H9 (cell line): ENCODE measurements around the gene TUFT1. TPM values are rescaled to one million over a fixed set of nuclear protein-coding genes. Genes with fewer than 3 reads are reported as not detected.

Experiments used
- DNase-seq: peaks from one replicate; pipeline ENCODE4 v3.0.0-alpha.2; 2017
- H2AFZ ChIP-seq: one replicate; pipeline ENCODE4 v1.6.1; 2013; ENCODE audit warnings: mild to moderate bottlenecking, low read length, control low read depth, moderate library complexity
- H2AK5ac ChIP-seq: 2 replicates; pipeline ENCODE4 v1.6.1; 2013; ENCODE audit warnings: low read length, control low read depth, mixed read lengths; ENCODE audit not compliant: insufficient read length
- H2BK120ac ChIP-seq: one replicate; pipeline ENCODE4 v1.6.1; 2013; ENCODE audit warnings: low read depth, mild to moderate bottlenecking, low read length, control low read depth, inconsistent platforms; ENCODE audit not compliant: poor library complexity, severe bottlenecking
- H2BK12ac ChIP-seq: 2 replicates; pipeline ENCODE4 v1.6.1; 2013; ENCODE audit warnings: low read length, control low read depth, mixed read lengths, low read depth; ENCODE audit not compliant: insufficient read length
- H2BK15ac ChIP-seq: 2 replicates; pipeline ENCODE4 v1.6.1; 2013; ENCODE audit warnings: low read depth, low read length, control low read depth
- H2BK20ac ChIP-seq: one replicate; pipeline ENCODE4 v1.6.1; 2013; ENCODE audit warnings: low read depth, mild to moderate bottlenecking, low read length, control low read depth, inconsistent platforms; ENCODE audit not compliant: poor library complexity, severe bottlenecking
- H2BK5ac ChIP-seq: 2 replicates; pipeline ENCODE4 v1.6.1; 2013; ENCODE audit warnings: low read length, control low read depth, mixed read lengths; ENCODE audit not compliant: insufficient read length
- H3K14ac ChIP-seq: 2 replicates; pipeline ENCODE4 v1.6.1; 2013; ENCODE audit warnings: low read length, control low read depth; ENCODE audit not compliant: insufficient read depth
- H3K18ac ChIP-seq: 2 replicates; pipeline ENCODE4 v1.6.1; 2013; ENCODE audit warnings: low read depth, mild to moderate bottlenecking, mixed read lengths, low read length, control low read depth; ENCODE audit not compliant: insufficient read length
- H3K23ac ChIP-seq: 2 replicates; pipeline ENCODE4 v1.6.1; 2013; ENCODE audit warnings: low read length, control low read depth, mixed read lengths, low read depth; ENCODE audit not compliant: insufficient read length
- H3K23me2 ChIP-seq: 2 replicates; pipeline ENCODE4 v1.6.1; 2013; ENCODE audit warnings: low read depth, mild to moderate bottlenecking, mixed read lengths, low read length, control low read depth; ENCODE audit not compliant: insufficient read length, poor library complexity, severe bottlenecking
- H3K27ac ChIP-seq: 2 replicates; pipeline ENCODE4 v1.5.1; 2013; ENCODE audit warnings: low read length, control low read depth, mixed read lengths, low read depth; ENCODE audit not compliant: insufficient read length
- H3K27me3 ChIP-seq: 2 replicates; pipeline ENCODE4 v1.6.1; 2013; ENCODE audit warnings: low read length, control low read depth, inconsistent platforms; ENCODE audit not compliant: insufficient read depth
- H3K4ac ChIP-seq: 2 replicates; pipeline ENCODE4 v1.6.1; 2013; ENCODE audit warnings: low read depth, mild to moderate bottlenecking, control low read depth, inconsistent platforms, low read length, moderate library complexity
- H3K4me1 ChIP-seq: 2 replicates; pipeline ENCODE4 v1.6.1; 2013; ENCODE audit warnings: low read length, control low read depth, inconsistent platforms; ENCODE audit not compliant: insufficient read depth
- H3K4me2 ChIP-seq: 2 replicates; pipeline ENCODE4 v1.6.1; 2013; ENCODE audit warnings: low read length, control low read depth, mixed read lengths; ENCODE audit not compliant: insufficient read length, insufficient read depth
- H3K56ac ChIP-seq: 2 replicates; pipeline ENCODE4 v1.6.1; 2013; ENCODE audit warnings: low read depth, mild to moderate bottlenecking, mixed read lengths, low read length, control low read depth; ENCODE audit not compliant: insufficient read length
- H3K79me1 ChIP-seq: 2 replicates; pipeline ENCODE4 v1.6.1; 2013; ENCODE audit warnings: low read depth, mild to moderate bottlenecking, moderate library complexity, low read length, control low read depth, inconsistent platforms; ENCODE audit not compliant: insufficient read depth, poor library complexity, severe bottlenecking
- H3K79me2 ChIP-seq: 2 replicates; pipeline ENCODE4 v1.6.1; 2013; ENCODE audit warnings: low read length, control low read depth, inconsistent platforms; ENCODE audit not compliant: insufficient read depth
- H3K9ac ChIP-seq: 2 replicates; pipeline ENCODE4 v1.6.1; 2013; ENCODE audit warnings: low read length, control low read depth, mixed read lengths; ENCODE audit not compliant: insufficient read length; ENCODE audit errors: extremely low read depth
- H3K9me3 ChIP-seq: one replicate; pipeline ENCODE4 v1.6.1; 2013; ENCODE audit warnings: low read depth, low read length, inconsistent platforms; ENCODE audit not compliant: control insufficient read depth
- H3T11ph ChIP-seq: one replicate; pipeline ENCODE4 v1.6.1; 2013; ENCODE audit warnings: mild to moderate bottlenecking, low read length, control low read depth, inconsistent platforms
- H4K20me1 ChIP-seq: one replicate; pipeline ENCODE4 v1.6.1; 2013; ENCODE audit not compliant: control insufficient read depth, insufficient read length, insufficient read depth
- H4K5ac ChIP-seq: 2 replicates; pipeline ENCODE4 v1.6.1; 2013; ENCODE audit warnings: low read depth, mild to moderate bottlenecking, mixed read lengths, low read length, control low read depth; ENCODE audit not compliant: insufficient read length
- H4K8ac ChIP-seq: replicated peaks from 2 replicates; pipeline ENCODE4 v1.6.1; 2013; ENCODE audit warnings: low read length, control low read depth, mixed read lengths, low read depth; ENCODE audit not compliant: insufficient read length
- H4K91ac ChIP-seq: 2 replicates; pipeline ENCODE4 v1.6.1; 2013; ENCODE audit warnings: low read depth, mild to moderate bottlenecking, moderate library complexity, mixed read lengths, low read length, control low read depth; ENCODE audit not compliant: insufficient read length
- H3K27ac Mint-ChIP-seq, 3 experiments: 2 replicates in 2 of 3; 3 replicates in 1 of 3; pipeline ENCODE4 v1.8.0; 2020 to 2021; ENCODE audit warnings: mixed read lengths in 3 of 3, mild to moderate bottlenecking in 1 of 3, moderate library complexity in 1 of 3
- H3K27me3 Mint-ChIP-seq: 2 replicates; pipeline ENCODE4 v1.8.0; 2021; ENCODE audit warnings: low read depth, mild to moderate bottlenecking, moderate library complexity, mixed read lengths
- H3K36me3 Mint-ChIP-seq, 3 experiments: 2 replicates in 2 of 3; 3 replicates in 1 of 3; pipeline ENCODE4 v1.8.0; 2020 to 2021; ENCODE audit warnings: low read depth in 3 of 3, mixed read lengths in 3 of 3; ENCODE audit not compliant: insufficient read depth in 1 of 3
- H3K4me1 Mint-ChIP-seq, 2 experiments: 2 replicates each; pipeline ENCODE4 v1.8.0; 2020; ENCODE audit warnings: mixed read lengths in 2 of 2
- H3K4me3 Mint-ChIP-seq, 2 experiments: 2 replicates in 1 of 2; 3 replicates in 1 of 2; pipeline ENCODE4 v1.8.0; 2020 to 2021; ENCODE audit warnings: mild to moderate bottlenecking in 2 of 2, mixed read lengths in 2 of 2, moderate library complexity in 1 of 2
- H3K9me3 Mint-ChIP-seq, 2 experiments: 2 replicates in 1 of 2; 3 replicates in 1 of 2; pipeline ENCODE4 v1.8.0; 2020; ENCODE audit warnings: mild to moderate bottlenecking in 2 of 2, mixed read lengths in 2 of 2, moderate library complexity in 1 of 2
- CTCF ChIP-seq: fragments of 200-600 bp; sonication (generic); conservative IDR thresholded peaks from 3 replicates; pipeline ENCODE4 v1.8.0; 2021; ENCODE audit warnings: antibody characterized with exemption, mild to moderate bottlenecking
- WGBS: extraction: QIAGEN DNeasy Blood & Tissue Kit; methylation state at CpG from one replicate; pipeline ENCODE4 v1.1.7; 2013; ENCODE audit warnings: missing lambda C conversion rate, low lambda C conversion rate, mixed read lengths; ENCODE audit not compliant: insufficient read length; ENCODE audit errors: extremely low coverage; 5-methylcytosine and 5-hydroxymethylcytosine counted together
- total RNA-seq: library from RNA; stranded (reverse); gene quantifications from 2 replicates; pipeline ENCODE4 v1.2.1, GENCODE V29; 2021

Gene TUFT1
- total RNA-seq, 1 experiment from 2014 or later: 6.2 TPM

GRCh38 chr1:151581451-151581850 lies 41.3 kb downstream of the TUFT1 start:
- Mint-ChIP-seq H3K27me3 (no peaks in the 10 kb centered on the region), H3K9me3 (no peaks in the 10 kb centered on the region), H3K36me3 (peaks cover 3 to 34% (median 12%) of the 10 kb centered on the region in 3 experiments), H3K4me3 (no peak overlapping the region), H3K4me1 (peaks cover 7 to 13% of the 10 kb centered on the region in 2 experiments), H3K27ac (no peak overlapping the region)
- H3K9ac ChIP-seq: no peak overlapping the region
- H3K4ac ChIP-seq: no peak overlapping the region
- no peak overlapping the region for H4K8ac ChIP-seq
- no peak overlapping the region for H2AK5ac ChIP-seq
- no peak overlapping the region for H3K23ac ChIP-seq
- no peak overlapping the region for H2BK120ac ChIP-seq
- no peaks in the 10 kb centered on the region for H3K4me1 ChIP-seq
- H3K27me3 ChIP-seq: no peaks in the 10 kb centered on the region
- WGBS: no CpG with 5 or more reads among the region's 5 CpGs
- no peak overlapping the region for H2AFZ ChIP-seq
- no peaks in the 10 kb centered on the region for H4K20me1 ChIP-seq
- H3K79me2 ChIP-seq: no peaks in the 10 kb centered on the region
- no peaks in the 10 kb centered on the region for H3K23me2 ChIP-seq
- H3K9me3 ChIP-seq: no peaks in the 10 kb centered on the region
- no peak overlapping the region for H2BK5ac ChIP-seq
- no peak overlapping the region for H2BK20ac ChIP-seq
- no peak overlapping the region for H3K56ac ChIP-seq
- no peak overlapping the region for H3T11ph ChIP-seq
- H2BK12ac ChIP-seq: no peak overlapping the region
- no peak overlapping the region for H3K14ac ChIP-seq
- no peak overlapping the region for H2BK15ac ChIP-seq
- no peaks in the 10 kb centered on the region for H3K79me1 ChIP-seq
- H4K5ac ChIP-seq: no peak overlapping the region
- H4K91ac ChIP-seq: no peak overlapping the region
- H3K18ac ChIP-seq: no peak overlapping the region
- H3K4me2 ChIP-seq: no peak overlapping the region
- DNase-seq: no peak
- TF ChIP-seq CTCF: no peak
- no peak overlapping the region for H3K27ac ChIP-seq
